Measurements from ENCODE around the gene ARHGAP24.

GRCh38 chr4:85427123-85427522 lies 47.8 kb upstream of the ARHGAP24 start:
- TF ChIP-seq PKNOX1 (IDR thresholded peaks at IDR 0.05), result no peak
- no peak for TF ChIP-seq FOXK2 (IDR thresholded peaks at IDR 0.05)
- TF ChIP-seq CTBP1 (IDR thresholded peaks at IDR 0.05; ENCODE audit: borderline replicate concordance), result no peak
- no peak for TF ChIP-seq LEF1 (IDR thresholded peaks at IDR 0.05; ENCODE audit: borderline replicate concordance)
- TF ChIP-seq SUZ12 (IDR thresholded peaks at IDR 0.05), result no peak
- no peak for TF ChIP-seq FOXM1 (IDR thresholded peaks at IDR 0.05; ENCODE audit: borderline replicate concordance)
